Aorta (tissue), 5 donors: Measurements from ENCODE around the gene CAB39. TPM values are rescaled to one million over a fixed set of nuclear protein-coding genes. Genes with fewer than 3 reads are reported as not detected.
A peak's percentile ranks its signal among the peaks of the same experiment; 100 is the strongest.

Experiments used
- ATAC-seq: fragments of 200-7000 bp; cut with Tn5 transposase; one replicate; pipeline ENCODE4 v1.9.1; 2022; ENCODE audit warnings: moderate library complexity; ENCODE audit not compliant: low FRiP score
- DNase-seq, 2 donors: peaks; one replicate each; pipeline ENCODE4 v3.0.0-alpha.2; 2020
- H3K27ac ChIP-seq, 2 donors: one replicate each; pipeline ENCODE4 v1.5.1; 2013; ENCODE audit warnings: low read length in 2 of 2, mild to moderate bottlenecking in 2 of 2, moderate library complexity in 2 of 2, control low read depth in 1 of 2, inconsistent platforms in 1 of 2, low read depth in 1 of 2
- H3K27me3 ChIP-seq, 2 donors: one replicate each; pipeline ENCODE4 v1.6.1; 2013; ENCODE audit warnings: control low read depth in 1 of 2, low read length in 1 of 2, mild to moderate bottlenecking in 1 of 2, moderate library complexity in 1 of 2; ENCODE audit not compliant: insufficient read depth in 2 of 2, control insufficient read depth in 1 of 2
- H3K36me3 ChIP-seq, 2 donors: one replicate each; pipeline ENCODE4 v1.6.1; 2013; ENCODE audit warnings: control low read depth in 1 of 2, low read length in 1 of 2, mild to moderate bottlenecking in 1 of 2; ENCODE audit not compliant: insufficient read depth in 2 of 2, control insufficient read depth in 1 of 2
- H3K4me1 ChIP-seq, 2 donors: one replicate each; pipeline ENCODE4 v1.6.1; 2013; ENCODE audit warnings: low read length in 2 of 2, control low read depth in 1 of 2, mild to moderate bottlenecking in 1 of 2, moderate library complexity in 1 of 2; ENCODE audit not compliant: insufficient read depth in 2 of 2, control insufficient read depth in 1 of 2
- H3K4me3 ChIP-seq, 2 donors: one replicate each; pipeline ENCODE4 v1.5.1; 2013; ENCODE audit warnings: low read length in 2 of 2, control low read depth in 1 of 2, mild to moderate bottlenecking in 1 of 2
- H3K9me3 ChIP-seq: one replicate; pipeline ENCODE4 v1.6.1; 2013; ENCODE audit warnings: mild to moderate bottlenecking, low read length; ENCODE audit not compliant: control insufficient read depth
- WGBS, 2 donors: extraction: QIAGEN DNeasy Blood & Tissue Kit; methylation state at CpG; one replicate each; pipeline ENCODE4 v1.1.7; 2013; 5-methylcytosine and 5-hydroxymethylcytosine counted together
- intact Hi-C, 2 donors: fragments of 100-400 bp; cut with DNase I; formaldehyde crosslinking; loops; one replicate each; pipeline versions ENCODE4 v1.14.2 to v1.15.0; 2022
- polyA plus RNA-seq, 2 donors: library from polyadenylated mRNA; stranded (reverse); fragments of 200-250 nt; gene quantifications; one replicate each; pipeline ENCODE4 v1.2.3, GENCODE V29; 2013
- total RNA-seq, 2 donors: library from RNA; stranded (reverse); fragmentation: NEBNext Ultra II Directional; extraction: Animal tissue kit (Norgen Biotek cat#: 25700); gene quantifications; one replicate each; pipeline ENCODE4 v1.2.1, GENCODE V29; 2021
- donor health status: healthy with polysubstance abuse.
- donor health status: Bipolar disorder and iron deficiency.
- donor health status: DM: no; HTN: no; CAD: no.
- donor health status: DM: no; HTN: no; CAD: no.
- donor health status: DM: yes; HTN: yes; CAD: no.

The CAB39 gene
- total and polyA plus RNA-seq, 4 donors = 27.3 to 81.1 (median 69.1) TPM

GRCh38 chr2:230868161-230868946, 155.7 kb downstream of the CAB39 start:
- 41 to 49% methylated on average over 15 of the region's 15 CpGs for WGBS, 2 donors

GRCh38 chr2:230868947-230869913, 156.6 kb downstream of the CAB39 start:
- Histone ChIP-seq H3K9me3 (no peaks in the 10 kb centered on the region), H3K4me3 (no peak overlapping the region), H3K4me1 (peaks cover 0 to 4% of the 10 kb centered on the region in 2 donors), H3K27ac (no peak overlapping the region), H3K27me3 (no peaks in the 10 kb centered on the region), H3K36me3 (no peaks in the 10 kb centered on the region)
- ATAC-seq (no peak), DNase-seq (peak; percentile 21 to 61)
- intact Hi-C loops = no loop called here
- 83 to 84% methylated on average over 19 of the region's 19 CpGs for WGBS, 2 donors

More at GRCh38 chr2:230868161-230868946, 155.7 kb downstream of the CAB39 start:
- Histone ChIP-seq H3K4me1 (peaks cover 0 to 4% of the 10 kb centered on the region in 2 donors), H3K9me3 (no peaks in the 10 kb centered on the region), H3K27me3 (no peaks in the 10 kb centered on the region), H3K36me3 (no peaks in the 10 kb centered on the region), H3K4me3 (no peak overlapping the region), H3K27ac (no peak overlapping the region)
- intact Hi-C loops = no loop called here
- DNase-seq (peak; percentile 22 to 60), ATAC-seq (no peak)

GRCh38 chr2:230869914-230870543, 157.4 kb downstream of the CAB39 start:
- no peaks in the 10 kb centered on the region for H3K27me3 ChIP-seq
- H3K9me3 ChIP-seq = no peaks in the 10 kb centered on the region
- WGBS, 2 donors = 80 to 81% methylated on average over 10 to 11 of the region's 11 CpGs
- peaks cover 0 to 4% of the 10 kb centered on the region in 2 donors for H3K4me1 ChIP-seq
- ATAC-seq (no peak), DNase-seq (peak in 1 of 2 donors; percentile 34)
- intact Hi-C loops = no loop called here
- H3K36me3 ChIP-seq = no peaks in the 10 kb centered on the region
- H3K4me3 ChIP-seq = no peak overlapping the region
- no peak overlapping the region for H3K27ac ChIP-seq

Other genes starting within 250 kb of the CAB39 start
- 10 to 100 TPM; 59.6 to 99.5 TPM for gene ITM2C, start 152.1 kb downstream of the CAB39 start, total RNA-seq
- 100 to 1,000 TPM in 1 of 2 donors, 10 to 100 TPM in 1; 81.5 to 117 TPM for gene ITM2C, start 152.1 kb downstream of the CAB39 start, polyA plus RNA-seq
- gene GPR55, start 212.4 kb downstream of the CAB39 start, total RNA-seq = under 1 TPM in 1 of 2 donors, not detected in 1; 0.18 TPM
- gene GPR55, start 212.4 kb downstream of the CAB39 start, polyA plus RNA-seq = not detected